GM21423 (cell line): ENCODE results near the gene HSPB6.

Experiments used
- ATAC-seq: cut with Tn5 transposase; IDR thresholded peaks from one replicate; pipeline ENCODE4 v1.9.1; 2021; ENCODE audit warnings: mild to moderate bottlenecking, moderate library complexity; ENCODE audit not compliant: unreplicated experiment

Gene HSPB6

GRCh38 chr19:35767288-35768081 lies 10.7 kb upstream of the HSPB6 start:
- no peak for ATAC-seq

- ATAC-seq, result no peak
Observed at GRCh38 chr19:35766571-35767104, 9.8 kb upstream of the HSPB6 start.

GRCh38 chr19:35764432-35765315 lies 7.8 kb upstream of the HSPB6 start:
- no peak for ATAC-seq

- ATAC-seq, result no peak
Observed at GRCh38 chr19:35760711-35761349, 4.0 kb upstream of the HSPB6 start.

- no peak for ATAC-seq
Observed at GRCh38 chr19:35759697-35760096, 2.9 kb upstream of the HSPB6 start.

GRCh38 chr19:35757749-35758608 lies 1.1 kb upstream of the HSPB6 start, which contains the start of gene PROSER3:
TSS of gene PROSER3 (plus strand) at chr19:35758176. CDS start at chr19:35758216, 40 bp downstream.
- peak; percentile 92 for ATAC-seq

GRCh38 chr19:35757231-35757748 lies 461 bp upstream of the HSPB6 start:
- no peak for ATAC-seq

- no peak for ATAC-seq
Observed at GRCh38 chr19:35755550-35756376, 1.1 kb downstream of the HSPB6 start.

- ATAC-seq, result no peak
Observed at GRCh38 chr19:35755131-35755549, 1.7 kb downstream of the HSPB6 start.

- ATAC-seq, result no peak
Observed at GRCh38 chr19:35754370-35755130, 2.3 kb downstream of the HSPB6 start.

GRCh38 chr19:35753634-35754369 lies 3.0 kb downstream of the HSPB6 start:
- no peak for ATAC-seq

- ATAC-seq, result no peak
Observed at GRCh38 chr19:35752746-35753350, 4.0 kb downstream of the HSPB6 start.

GRCh38 chr19:35751839-35752745 lies 4.7 kb downstream of the HSPB6 start:
- no peak for ATAC-seq

- ATAC-seq, result no peak
Observed at GRCh38 chr19:35750167-35750566, 6.7 kb downstream of the HSPB6 start.

- peak; percentile 70 for ATAC-seq
Observed at GRCh38 chr19:35748106-35749020, 8.5 kb downstream of the HSPB6 start, which contains the start of gene LIN37. TSS of gene LIN37 (plus strand) at chr19:35748576. CDS start at chr19:35748725, 149 bp downstream.
